PC-3 (cell line): ENCODE results near the gene ACTG2. TPM values are rescaled to one million over a fixed set of nuclear protein-coding genes. Genes with fewer than 3 reads are reported as not detected.

Source experiments
- ATAC-seq: fragments of 200-7000 bp; cut with Tn5 transposase; 2 replicates; pipeline ENCODE4 v1.9.1; 2020; ENCODE audit warnings: mild to moderate bottlenecking, moderate library complexity
- BruUV-seq: library from RNA; stranded (reverse); fragments of 400-500 nt; replicated peaks from 2 replicates; lab custom pipeline; 2021; lab: Mats Ljungman, UMichigan
- CTCF ChIA-PET: fragments of 300-600 bp; sonication (Branson Sonifier 250); formaldehyde crosslinking; loops from one replicate; lab custom pipeline; 2022; ENCODE audit warnings: antibody characterized with exemption; lab: Charles Lee
- POLR2A ChIA-PET: fragments of 300-600 bp; sonication (Branson Sonifier 250); formaldehyde crosslinking; loops from one replicate; lab custom pipeline; 2022; ENCODE audit warnings: antibody characterized with exemption; ENCODE audit not compliant: unreplicated experiment; lab: Charles Lee
- DNase-seq: peaks from one replicate; pipeline ENCODE4 v3.0.0-alpha.2; 2015
- H2AFZ ChIP-seq: fragments of 300-600 bp; sonication (generic); 2 replicates; pipeline ENCODE4 v1.6.0; 2016; ENCODE audit warnings: antibody characterized with exemption, low read length
- H3F3A ChIP-seq: fragments of 300-600 bp; sonication (generic); one replicate; pipeline ENCODE4 v1.6.0; 2017; ENCODE audit warnings: antibody characterized with exemption, low read length, control low read depth, mild to moderate bottlenecking; ENCODE audit not compliant: unreplicated experiment
- H3K27ac ChIP-seq: fragments of 300-600 bp; sonication (generic); 2 replicates; pipeline ENCODE4 v1.5.1; 2016; ENCODE audit warnings: mild to moderate bottlenecking, low read length
- H3K27me3 ChIP-seq: fragments of 300-600 bp; sonication (generic); 2 replicates; pipeline ENCODE4 v1.6.1; 2016; ENCODE audit warnings: low read length, mixed read lengths
- H3K36me3 ChIP-seq: fragments of 300-600 bp; sonication (generic); 2 replicates; pipeline ENCODE4 v1.6.1; 2016; ENCODE audit warnings: low read depth, mixed run types, low read length, mixed read lengths
- H3K4me1 ChIP-seq: fragments of 300-600 bp; sonication (generic); 2 replicates; pipeline ENCODE4 v1.5.1; 2016; ENCODE audit warnings: low read length; ENCODE audit not compliant: insufficient read depth
- H3K4me2 ChIP-seq: fragments of 300-600 bp; sonication (generic); 2 replicates; pipeline ENCODE4 v1.6.0; 2016; ENCODE audit warnings: low read length
- H3K4me3 ChIP-seq: fragments of 300-600 bp; sonication (generic); 2 replicates; pipeline ENCODE4 v1.5.1; 2016; ENCODE audit warnings: mild to moderate bottlenecking, low read length, mixed read lengths
- H3K79me2 ChIP-seq: fragments of 300-600 bp; sonication (generic); 2 replicates; pipeline ENCODE4 v1.6.1; 2017; ENCODE audit warnings: low read length, mixed read lengths
- H3K9ac ChIP-seq: fragments of 300-600 bp; sonication (generic); 2 replicates; pipeline ENCODE4 v1.6.0; 2016; ENCODE audit warnings: mild to moderate bottlenecking, low read length
- H3K9me2 ChIP-seq: fragments of 300-600 bp; sonication (generic); replicated peaks from 2 replicates; pipeline ENCODE4 v1.6.1; 2016; ENCODE audit warnings: mixed run types, low read length, mixed read lengths
- H3K9me3 ChIP-seq: fragments of 300-600 bp; sonication (generic); 2 replicates; pipeline ENCODE4 v1.6.1; 2016; ENCODE audit warnings: low read length, mixed read lengths
- H4K20me1 ChIP-seq: fragments of 300-600 bp; sonication (generic); 2 replicates; pipeline ENCODE4 v1.6.1; 2016; ENCODE audit warnings: low read length, mixed read lengths
- CTCF ChIP-seq: fragments of 300-600 bp; sonication (generic); conservative IDR thresholded peaks from 2 replicates; pipeline ENCODE4 v1.5.1; 2017; ENCODE audit warnings: antibody characterized with exemption, low read depth, mild to moderate bottlenecking, low read length
- EZH2 ChIP-seq: fragments of 300-600 bp; sonication (generic); IDR thresholded peaks from one replicate; pipeline ENCODE4 v1.6.1; 2017; ENCODE audit warnings: antibody characterized with exemption, mild to moderate bottlenecking, low read length; ENCODE audit not compliant: unreplicated experiment
- EZH2phosphoT487 ChIP-seq: fragments of 300-600 bp; sonication (generic); IDR thresholded peaks from 2 replicates; pipeline ENCODE4 v1.6.1; 2018; ENCODE audit warnings: mild to moderate bottlenecking, antibody characterized with exemption, low read length, borderline replicate concordance
- intact Hi-C: fragments of 100-400 bp; cut with micrococcal nuclease; formaldehyde crosslinking; loops from 2 replicates; pipeline ENCODE4 v1.9.0; 2023
- total RNA-seq: library from RNA; depleted of rRNA; stranded (reverse); fragments of >200 nt; gene quantifications from 2 replicates; pipeline ENCODE4 v1.2.3, GENCODE V29; 2014

Gene ACTG2
- total RNA-seq, 1 experiment from 2014 or later, result 3.8 TPM

- intact Hi-C loops, result no loop called here
- Histone ChIP-seq H3K4me1 (no peaks in the 10 kb centered on the region), H2AFZ (no peak overlapping the region), H3K36me3 (peaks cover 12% of the 10 kb centered on the region; the same call in 1 of the 2 replicates), H3K4me3 (no peak overlapping the region), H4K20me1 (no peaks in the 10 kb centered on the region), H3K27me3 (no peaks in the 10 kb centered on the region), H3K79me2 (no peaks in the 10 kb centered on the region), H3K9me2 (no peaks in the 10 kb centered on the region), H3K4me2 (no peak overlapping the region), H3K27ac (no peak overlapping the region), H3K9ac (no peak overlapping the region), H3K9me3 (no peaks in the 10 kb centered on the region), H3F3A (no peaks in the 10 kb centered on the region)
- TF ChIP-seq EZH2, result no peak
- no peak for TF ChIP-seq EZH2phosphoT487
- no peak for TF ChIP-seq CTCF
- no peak for ATAC-seq
- ChIA-PET CTCF (no interaction called here), POLR2A (no interaction called here)
- no TSS peak for BruUV-seq
- DNase-seq, result no peak
Observed at GRCh38 chr2:73963385-73964120, 70.7 kb downstream of the ACTG2 start.

- no peak overlapping the region for H3K4me2 ChIP-seq
- DNase-seq (no peak), ATAC-seq (no peak)
- no peaks in the 10 kb centered on the region for H3K9me3 ChIP-seq
- intact Hi-C loops, result no loop called here
- no peaks in the 10 kb centered on the region for H3K9me2 ChIP-seq
- H3K36me3 ChIP-seq, result peaks cover 7% of the 10 kb centered on the region; the same call in 1 of the 2 replicates
- BruUV-seq, result no TSS peak
- POLR2A ChIA-PET, result no interaction called here
- no peaks in the 10 kb centered on the region for H3K4me1 ChIP-seq
- H3K27ac ChIP-seq, result no peak overlapping the region
- H3F3A ChIP-seq, result no peaks in the 10 kb centered on the region
- H3K79me2 ChIP-seq, result no peaks in the 10 kb centered on the region
- H3K9ac ChIP-seq, result no peak overlapping the region
- H2AFZ ChIP-seq, result no peak overlapping the region
- CTCF ChIA-PET, result no interaction called here
- H4K20me1 ChIP-seq, result no peaks in the 10 kb centered on the region
- no peaks in the 10 kb centered on the region for H3K27me3 ChIP-seq
- no peak for TF ChIP-seq EZH2
- TF ChIP-seq EZH2phosphoT487, result no peak
- no peak for TF ChIP-seq CTCF
- H3K4me3 ChIP-seq, result no peak overlapping the region
Observed at GRCh38 chr2:73964223-73964622, 71.4 kb downstream of the ACTG2 start.

GRCh38 chr2:73965053-73965452, 72.2 kb downstream of the ACTG2 start:
- Histone ChIP-seq H3F3A (no peaks in the 10 kb centered on the region), H3K4me3 (no peak overlapping the region), H3K27ac (no peak overlapping the region), H4K20me1 (no peaks in the 10 kb centered on the region), H3K9ac (no peak overlapping the region), H3K79me2 (no peaks in the 10 kb centered on the region), H3K27me3 (no peaks in the 10 kb centered on the region), H3K36me3 (no peaks in the 10 kb centered on the region), H3K4me2 (no peak overlapping the region), H3K4me1 (no peaks in the 10 kb centered on the region), H2AFZ (no peak overlapping the region), H3K9me2 (no peaks in the 10 kb centered on the region), H3K9me3 (no peaks in the 10 kb centered on the region)
- no TSS peak for BruUV-seq
- no peak for DNase-seq
- POLR2A ChIA-PET, result interaction anchor here (0.6 to 0.7 kb wide), 2 partner anchors 197 to 228 kb away, joined by 3 to 7 read pairs; partner anchors contain the start of gene TPRKB
- no peak for ATAC-seq
- intact Hi-C loops, result no loop called here
- CTCF ChIA-PET, result no interaction called here
- TF ChIP-seq EZH2phosphoT487, result no peak
- no peak for TF ChIP-seq EZH2
- no peak for TF ChIP-seq CTCF
